Measurements from ENCODE around the gene CNN2.

DNA sequence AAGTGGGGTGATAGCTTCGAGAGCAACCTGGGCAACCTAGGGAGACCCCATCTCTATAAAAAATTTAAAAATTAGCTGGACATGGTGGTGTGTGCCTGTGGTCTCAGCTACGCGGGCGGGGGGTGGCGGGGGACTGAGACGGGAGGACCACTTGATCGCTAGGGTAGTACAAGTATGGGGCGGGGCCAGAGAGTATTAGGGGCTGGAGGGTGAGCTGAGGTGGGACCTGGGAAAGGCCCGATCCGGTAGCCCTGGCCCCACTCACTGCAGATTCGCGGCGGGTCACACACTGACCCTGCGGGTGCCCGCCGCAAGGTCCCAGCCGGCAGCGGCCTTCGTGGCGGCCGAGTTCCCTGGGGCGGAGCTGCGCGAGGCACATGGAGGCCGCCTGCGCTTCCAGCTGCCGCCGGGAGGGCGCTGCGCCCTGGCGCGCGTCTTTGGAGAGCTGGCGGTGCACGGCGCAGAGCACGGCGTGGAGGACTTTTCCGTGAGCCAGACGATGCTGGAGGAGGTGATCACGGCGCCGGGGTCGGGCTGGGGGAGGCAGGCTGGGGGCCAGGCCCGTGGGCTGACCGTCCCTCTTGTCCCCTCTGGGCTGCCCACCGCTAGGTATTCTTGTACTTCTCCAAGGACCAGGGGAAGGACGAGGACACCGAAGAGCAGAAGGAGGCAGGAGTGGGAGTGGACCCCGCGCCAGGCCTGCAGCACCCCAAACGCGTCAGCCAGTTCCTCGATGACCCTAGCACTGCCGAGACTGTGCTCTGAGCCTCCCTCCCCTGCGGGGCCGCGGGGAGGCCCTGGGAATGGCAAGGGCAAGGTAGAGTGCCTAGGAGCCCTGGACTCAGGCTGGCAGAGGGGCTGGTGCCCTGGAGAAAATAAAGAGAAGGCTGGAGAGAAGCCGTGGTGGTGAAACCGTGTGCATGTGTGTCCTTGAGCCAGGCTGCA lies 38.5 kb downstream of the CNN2 start:
- TF ChIP-seq EZH2phosphoT487 (IDR thresholded peaks at IDR 0.05; ENCODE audit: low read depth, severe bottlenecking, unreplicated experiment): no peak
- TF ChIP-seq, protein P1, sequence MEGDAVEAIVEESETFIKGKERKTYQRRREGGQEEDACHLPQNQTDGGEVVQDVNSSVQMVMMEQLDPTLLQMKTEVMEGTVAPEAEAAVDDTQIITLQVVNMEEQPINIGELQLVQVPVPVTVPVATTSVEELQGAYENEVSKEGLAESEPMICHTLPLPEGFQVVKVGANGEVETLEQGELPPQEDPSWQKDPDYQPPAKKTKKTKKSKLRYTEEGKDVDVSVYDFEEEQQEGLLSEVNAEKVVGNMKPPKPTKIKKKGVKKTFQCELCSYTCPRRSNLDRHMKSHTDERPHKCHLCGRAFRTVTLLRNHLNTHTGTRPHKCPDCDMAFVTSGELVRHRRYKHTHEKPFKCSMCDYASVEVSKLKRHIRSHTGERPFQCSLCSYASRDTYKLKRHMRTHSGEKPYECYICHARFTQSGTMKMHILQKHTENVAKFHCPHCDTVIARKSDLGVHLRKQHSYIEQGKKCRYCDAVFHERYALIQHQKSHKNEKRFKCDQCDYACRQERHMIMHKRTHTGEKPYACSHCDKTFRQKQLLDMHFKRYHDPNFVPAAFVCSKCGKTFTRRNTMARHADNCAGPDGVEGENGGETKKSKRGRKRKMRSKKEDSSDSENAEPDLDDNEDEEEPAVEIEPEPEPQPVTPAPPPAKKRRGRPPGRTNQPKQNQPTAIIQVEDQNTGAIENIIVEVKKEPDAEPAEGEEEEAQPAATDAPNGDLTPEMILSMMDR (IDR thresholded peaks at IDR 0.05; ENCODE audit: poor library complexity): peak; percentile 62
